Stomach (tissue), 4 donors: ENCODE data around the gene CREB3.
A peak's percentile ranks its signal among the peaks of the same experiment; 100 is the strongest.

Experiments used
- EP300 ChIP-seq: sonication (generic); formaldehyde crosslinking; IDR thresholded peaks from one replicate; pipeline ENCODE4 v1.6.1; 2017; ENCODE audit warnings: antibody characterized with exemption
- POLR2A ChIP-seq, 4 donors: fragments of 450-650 bp; IDR thresholded peaks; one replicate each; pipeline ENCODE4 v1.6.1; 2016; ENCODE audit warnings: antibody characterized with exemption in 4 of 4, control low read depth in 2 of 4, mild to moderate bottlenecking in 1 of 4, moderate library complexity in 1 of 4
- POLR2AphosphoS5 ChIP-seq, 3 donors: sonication (generic); formaldehyde crosslinking; IDR thresholded peaks; one replicate each; pipeline ENCODE4 v1.6.1; 2016; ENCODE audit warnings: antibody characterized with exemption in 3 of 3
- TF ChIP-seq, protein P1 (sequence below), 7 experiments: fragments of 450-650 bp in 4 of 7; fragments of 200-600 bp in 3 of 7; sonication (generic) in 3 of 7; IDR thresholded peaks; one replicate each; pipeline ENCODE4 v1.5.1; 2016 to 2019; ENCODE audit warnings: antibody characterized with exemption in 7 of 7, control low read depth in 2 of 7, mild to moderate bottlenecking in 1 of 7

DNA sequence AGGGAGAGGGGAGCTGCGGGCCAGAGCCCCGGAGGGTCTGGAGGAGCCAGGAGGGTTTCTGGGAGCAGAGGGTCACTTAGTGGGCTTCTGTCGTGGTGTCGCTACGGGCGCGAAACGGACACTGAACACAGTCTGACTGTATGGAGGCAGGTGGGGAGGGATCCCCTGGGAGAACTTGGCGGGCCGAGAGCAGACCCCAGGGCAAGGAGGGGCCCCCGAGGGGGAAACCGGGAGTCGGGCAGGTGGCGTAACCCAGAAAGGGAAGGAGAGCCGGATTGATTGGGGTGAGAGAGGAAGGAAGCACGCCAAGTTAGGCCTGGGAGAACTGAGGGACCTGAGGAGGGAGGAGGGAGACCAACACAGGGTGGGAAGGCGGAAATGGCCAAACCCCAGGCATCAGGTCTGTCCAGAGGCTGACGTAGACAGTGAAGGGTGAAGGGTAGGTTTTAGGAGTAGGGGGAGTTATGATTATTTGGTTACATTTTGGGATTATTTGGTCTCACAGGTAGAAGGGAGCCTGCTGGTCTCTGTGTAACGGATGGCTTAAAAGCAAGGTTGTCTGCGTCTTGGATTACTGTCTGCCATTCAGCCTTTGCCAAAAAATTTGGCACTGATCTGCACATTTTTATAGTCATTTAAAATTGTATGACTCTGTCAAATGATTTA is 24.9 kb downstream of the CREB3 start:
- TF ChIP-seq, protein P1, sequence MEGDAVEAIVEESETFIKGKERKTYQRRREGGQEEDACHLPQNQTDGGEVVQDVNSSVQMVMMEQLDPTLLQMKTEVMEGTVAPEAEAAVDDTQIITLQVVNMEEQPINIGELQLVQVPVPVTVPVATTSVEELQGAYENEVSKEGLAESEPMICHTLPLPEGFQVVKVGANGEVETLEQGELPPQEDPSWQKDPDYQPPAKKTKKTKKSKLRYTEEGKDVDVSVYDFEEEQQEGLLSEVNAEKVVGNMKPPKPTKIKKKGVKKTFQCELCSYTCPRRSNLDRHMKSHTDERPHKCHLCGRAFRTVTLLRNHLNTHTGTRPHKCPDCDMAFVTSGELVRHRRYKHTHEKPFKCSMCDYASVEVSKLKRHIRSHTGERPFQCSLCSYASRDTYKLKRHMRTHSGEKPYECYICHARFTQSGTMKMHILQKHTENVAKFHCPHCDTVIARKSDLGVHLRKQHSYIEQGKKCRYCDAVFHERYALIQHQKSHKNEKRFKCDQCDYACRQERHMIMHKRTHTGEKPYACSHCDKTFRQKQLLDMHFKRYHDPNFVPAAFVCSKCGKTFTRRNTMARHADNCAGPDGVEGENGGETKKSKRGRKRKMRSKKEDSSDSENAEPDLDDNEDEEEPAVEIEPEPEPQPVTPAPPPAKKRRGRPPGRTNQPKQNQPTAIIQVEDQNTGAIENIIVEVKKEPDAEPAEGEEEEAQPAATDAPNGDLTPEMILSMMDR (IDR thresholded peaks at IDR 0.05), result no peak
- no peak for TF ChIP-seq EP300
- TF ChIP-seq POLR2A (IDR thresholded peaks at IDR 0.05), result no peak
- TF ChIP-seq POLR2AphosphoS5 (IDR thresholded peaks at IDR 0.05), result peak in 2 of 3 donors; percentile 34 to 44
